Activated CD4-positive, CD25-positive, alpha-beta regulatory T cell treated with anti-CD3 and anti-CD28 coated beads, Interleukin-2, amount 50 U/mL, for 16 hours (primary cell): ENCODE results near the gene MAPT.
"Not testable (repeated sequence)": the region's sequence is repeated elsewhere in the genome, so short reads cannot be mapped to it uniquely, and the experiment has no call there.

ENCODE experiments used
- DNase-seq: peaks from one replicate; pipeline ENCODE4 v3.0.0-alpha.2; 2020; ENCODE audit warnings: low read depth, low spot score

The MAPT gene

GRCh38 chr17:45927247-45927646 is 32.9 kb downstream of the MAPT start:
- DNase-seq = no peak

DNA sequence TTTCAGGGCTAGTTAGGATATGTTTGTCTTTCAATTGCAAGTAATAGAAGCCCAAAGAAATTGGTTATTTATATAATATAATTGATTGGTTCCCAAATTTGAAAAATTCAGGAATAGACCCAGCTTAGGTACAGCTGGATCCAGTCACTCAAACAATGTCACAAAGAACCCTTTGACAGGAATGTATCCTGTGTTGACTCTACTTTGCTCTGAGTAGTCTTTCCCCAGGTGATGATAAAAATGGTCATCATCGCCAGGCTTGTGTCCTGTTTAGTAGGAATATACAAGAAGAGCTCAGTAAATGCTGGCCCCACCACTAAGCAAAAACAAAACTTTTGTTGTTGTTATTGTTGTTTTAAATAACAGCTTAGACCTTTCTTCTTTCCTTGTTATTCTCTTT is 35.0 kb downstream of the MAPT start:
- DNase-seq = no peak

- no peak for DNase-seq
Observed at GRCh38 chr17:45930420-45930951, 36.1 kb downstream of the MAPT start.

GRCh38 chr17:45931677-45932076 is 37.3 kb downstream of the MAPT start:
- no peak for DNase-seq

- DNase-seq = no peak
Observed at GRCh38 chr17:45934044-45934979, 40.0 kb downstream of the MAPT start.

DNA sequence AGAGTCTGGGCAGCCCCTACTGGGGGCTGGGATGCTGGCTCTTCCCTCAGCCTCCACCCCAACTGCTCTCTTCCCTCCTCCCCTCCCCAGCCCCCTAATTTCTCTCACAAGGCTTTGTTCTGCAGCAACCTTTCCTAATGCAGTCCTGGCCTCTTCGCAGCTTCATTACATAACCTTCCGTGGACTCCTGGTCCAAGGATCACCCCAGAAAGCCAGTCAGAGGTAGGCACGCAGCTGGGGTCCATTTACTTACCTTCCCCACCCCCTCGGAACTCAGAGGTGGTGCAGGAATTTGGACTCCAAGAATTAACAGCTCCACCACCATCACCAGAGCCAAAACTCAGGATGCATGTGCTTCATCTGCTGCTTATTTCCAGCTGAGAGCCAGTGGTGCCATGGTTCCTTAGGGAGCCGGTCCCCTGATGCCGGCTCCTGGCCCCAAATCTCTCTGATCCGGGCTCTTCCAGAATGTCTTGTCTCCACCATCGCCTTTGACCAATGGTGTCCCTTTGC is 40.9 kb downstream of the MAPT start:
- no peak for DNase-seq

- DNase-seq = no peak
Observed at GRCh38 chr17:45935710-45936509, 41.6 kb downstream of the MAPT start.

GRCh38 chr17:45936610-45937009 is 42.3 kb downstream of the MAPT start:
- DNase-seq = no peak

DNA sequence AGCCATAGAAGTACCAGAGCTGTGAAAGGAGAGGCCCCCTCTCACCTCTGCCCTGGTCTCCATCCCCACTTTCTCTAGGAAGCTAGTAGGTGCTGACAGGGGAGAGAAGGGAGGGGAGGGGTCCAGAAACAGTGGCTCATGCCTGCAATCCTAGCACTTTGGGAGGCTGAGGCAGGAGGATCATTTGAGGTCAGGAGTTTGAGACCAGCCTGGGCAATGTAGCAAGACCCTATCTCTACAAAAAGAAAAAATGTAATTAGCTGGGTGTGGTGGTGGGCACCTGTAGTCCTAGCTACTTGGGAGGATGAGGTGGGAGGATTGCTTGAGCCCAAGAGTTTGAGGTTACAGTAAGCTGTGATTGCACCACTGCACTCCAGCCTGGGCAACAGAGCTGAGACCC is 42.8 kb downstream of the MAPT start:
- not testable (repeated sequence) for DNase-seq

GRCh38 chr17:45939395-45939794 is 45.0 kb downstream of the MAPT start:
- DNase-seq = no peak

GRCh38 chr17:45940293-45940692 is 45.9 kb downstream of the MAPT start:
- DNase-seq = no peak

- no peak for DNase-seq
Observed at GRCh38 chr17:45940826-45941225, 46.5 kb downstream of the MAPT start.

DNA sequence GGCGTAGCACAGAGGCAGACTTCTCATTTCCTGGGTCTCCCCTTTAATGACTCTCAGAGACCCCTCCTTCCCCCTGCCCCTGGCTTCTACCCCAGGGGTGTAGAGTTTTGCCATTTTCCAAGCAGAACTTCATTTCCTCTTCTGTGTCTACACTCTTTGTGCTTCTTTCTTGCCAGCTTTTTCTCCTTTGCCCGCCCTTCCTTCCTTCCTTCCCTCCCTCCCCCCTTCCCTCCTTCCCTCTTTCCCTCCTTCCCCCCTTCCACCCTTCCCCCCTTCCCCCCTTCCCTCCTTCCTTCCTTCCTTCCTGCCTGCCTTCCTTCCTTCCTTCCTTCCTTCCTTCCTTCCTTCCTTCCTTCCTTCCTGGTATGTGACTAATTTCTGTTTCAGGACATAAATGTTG is 47.0 kb downstream of the MAPT start:
- no peak for DNase-seq

- no peak for DNase-seq
Observed at GRCh38 chr17:45942284-45942683, 47.9 kb downstream of the MAPT start.

DNA sequence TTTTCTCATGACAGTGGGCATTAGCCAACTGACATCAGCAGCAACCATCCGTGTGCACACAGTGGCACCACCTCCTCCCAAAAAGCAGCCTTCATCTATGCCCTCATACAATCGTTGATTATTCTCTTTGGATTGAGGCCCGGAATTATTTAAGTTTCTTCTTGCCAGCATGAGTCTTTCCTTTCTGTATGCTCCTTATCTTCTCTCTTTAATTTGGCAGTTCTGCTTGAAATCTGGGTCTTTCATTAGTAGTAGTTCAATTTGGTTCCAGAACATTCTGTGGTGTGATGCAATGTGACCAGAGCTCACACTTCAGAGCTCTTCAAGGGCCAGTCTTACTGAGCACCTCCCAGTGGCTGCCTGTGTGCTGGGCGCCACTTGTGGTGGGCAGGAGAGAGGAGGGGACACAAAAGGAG is 52.5 kb downstream of the MAPT start:
- no peak for DNase-seq

GRCh38 chr17:45948498-45948880 is 54.1 kb downstream of the MAPT start:
- DNase-seq = no peak

- DNase-seq = peak; percentile 20
Observed at GRCh38 chr17:45948881-45949624, 54.7 kb downstream of the MAPT start.

DNA sequence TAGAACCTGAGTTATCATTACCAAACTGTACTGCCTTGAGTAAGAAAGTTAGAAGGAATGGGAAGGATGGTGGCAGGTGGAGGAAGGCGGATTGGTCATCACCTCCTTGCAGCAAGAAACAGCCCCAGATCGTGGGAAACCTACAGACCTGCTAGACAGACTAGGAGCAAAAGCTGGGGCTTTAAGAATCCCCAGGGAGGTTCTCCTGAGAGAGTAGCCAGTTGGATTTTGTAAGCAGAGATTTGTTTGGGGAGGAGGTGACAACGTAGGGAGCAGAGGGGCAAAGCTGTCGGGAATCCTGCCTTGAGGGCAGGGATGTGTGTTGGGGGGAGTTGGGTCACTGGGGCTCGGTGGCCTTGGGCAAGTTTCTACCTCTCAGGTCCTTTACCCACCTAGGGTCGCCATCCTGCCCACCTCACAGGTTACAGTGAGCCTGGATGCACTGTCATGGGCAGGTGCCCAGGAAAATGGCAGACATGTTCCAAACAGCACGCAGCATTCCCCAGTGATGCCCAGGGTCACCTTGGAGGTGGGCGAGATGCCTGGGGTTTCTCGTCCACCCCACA is 55.5 kb downstream of the MAPT start:
- DNase-seq = no peak

GRCh38 chr17:45950888-45951287 is 56.5 kb downstream of the MAPT start:
- DNase-seq = no peak

DNA sequence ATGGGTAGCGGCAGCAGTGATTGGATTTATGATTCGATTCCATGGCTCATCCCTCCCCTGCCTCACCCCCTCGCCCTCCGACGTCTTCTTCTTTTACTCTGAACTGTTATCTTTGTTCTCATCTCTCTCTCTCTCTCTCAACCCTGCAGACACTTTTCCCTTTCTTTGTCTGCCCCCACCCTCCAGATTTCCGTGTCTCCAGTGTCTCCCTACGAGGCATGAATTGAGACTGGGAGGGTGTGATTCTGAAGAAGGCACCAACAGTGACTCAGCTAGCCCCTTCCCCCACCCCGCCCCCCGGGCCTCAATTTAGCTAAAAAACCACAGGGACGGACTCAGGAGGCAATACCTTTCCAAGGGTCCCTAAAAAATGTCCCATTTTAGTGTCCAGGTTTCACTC is 57.0 kb downstream of the MAPT start:
- DNase-seq = no peak

GRCh38 chr17:45951941-45952340 is 57.6 kb downstream of the MAPT start:
- DNase-seq = no peak
